ENCODE results near the gene ISOC1. TPM values are rescaled to one million over a fixed set of nuclear protein-coding genes. Genes with fewer than 3 reads are reported as not detected.

The ISOC1 gene
- total RNA-seq, 4 donors from 2014 or later, result 24.5 to 37.3 (median 29.2) TPM

DNA sequence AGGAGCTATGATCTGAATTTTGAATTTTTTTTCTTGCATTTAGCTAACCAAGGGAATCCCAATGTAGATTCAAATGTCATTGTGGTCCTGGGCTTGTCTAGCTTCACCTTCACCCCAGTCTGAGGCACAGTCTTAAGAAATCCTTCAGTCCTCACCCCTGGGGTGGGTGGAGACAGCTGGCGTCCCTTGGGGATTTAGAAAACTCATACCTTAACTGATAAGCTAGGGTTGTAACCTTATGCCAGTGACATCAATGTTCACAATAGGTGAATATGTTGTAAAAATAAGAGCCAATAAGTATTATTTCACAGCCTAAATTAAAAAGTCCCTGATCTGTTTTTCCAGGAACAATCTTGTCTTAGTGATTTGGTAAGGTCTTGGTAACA, 4.6 kb downstream of the ISOC1 start:
- DNase-seq (ENCODE audit: low spot score), result no peak
- TF ChIP-seq, protein P1, sequence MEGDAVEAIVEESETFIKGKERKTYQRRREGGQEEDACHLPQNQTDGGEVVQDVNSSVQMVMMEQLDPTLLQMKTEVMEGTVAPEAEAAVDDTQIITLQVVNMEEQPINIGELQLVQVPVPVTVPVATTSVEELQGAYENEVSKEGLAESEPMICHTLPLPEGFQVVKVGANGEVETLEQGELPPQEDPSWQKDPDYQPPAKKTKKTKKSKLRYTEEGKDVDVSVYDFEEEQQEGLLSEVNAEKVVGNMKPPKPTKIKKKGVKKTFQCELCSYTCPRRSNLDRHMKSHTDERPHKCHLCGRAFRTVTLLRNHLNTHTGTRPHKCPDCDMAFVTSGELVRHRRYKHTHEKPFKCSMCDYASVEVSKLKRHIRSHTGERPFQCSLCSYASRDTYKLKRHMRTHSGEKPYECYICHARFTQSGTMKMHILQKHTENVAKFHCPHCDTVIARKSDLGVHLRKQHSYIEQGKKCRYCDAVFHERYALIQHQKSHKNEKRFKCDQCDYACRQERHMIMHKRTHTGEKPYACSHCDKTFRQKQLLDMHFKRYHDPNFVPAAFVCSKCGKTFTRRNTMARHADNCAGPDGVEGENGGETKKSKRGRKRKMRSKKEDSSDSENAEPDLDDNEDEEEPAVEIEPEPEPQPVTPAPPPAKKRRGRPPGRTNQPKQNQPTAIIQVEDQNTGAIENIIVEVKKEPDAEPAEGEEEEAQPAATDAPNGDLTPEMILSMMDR (IDR thresholded peaks at IDR 0.05), result no peak
- ATAC-seq (ENCODE audit: low FRiP score), result no peak

DNA sequence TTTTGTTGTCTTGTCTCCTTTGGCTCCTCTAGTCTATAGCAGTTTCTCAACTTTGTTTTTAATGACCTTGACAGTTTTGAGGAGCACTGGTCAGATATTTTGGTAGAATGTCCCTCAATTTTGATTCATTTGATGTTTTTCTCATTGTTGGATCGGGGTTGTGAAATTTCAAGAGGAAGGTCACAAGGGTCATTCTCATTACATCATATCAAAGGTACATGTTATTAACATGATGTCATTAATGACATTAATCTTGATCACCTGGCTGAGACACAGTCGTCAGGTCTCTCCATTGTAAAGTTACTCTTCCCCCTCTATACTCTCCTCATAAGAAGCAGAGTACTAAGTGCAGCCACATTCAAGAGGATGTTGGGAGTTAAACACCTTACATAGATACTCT, 7.2 kb downstream of the ISOC1 start:
- TF ChIP-seq, protein P1 (IDR thresholded peaks at IDR 0.05), result no peak
- DNase-seq (ENCODE audit: low spot score) (no peak), ATAC-seq (ENCODE audit: low FRiP score) (no peak)

DNA sequence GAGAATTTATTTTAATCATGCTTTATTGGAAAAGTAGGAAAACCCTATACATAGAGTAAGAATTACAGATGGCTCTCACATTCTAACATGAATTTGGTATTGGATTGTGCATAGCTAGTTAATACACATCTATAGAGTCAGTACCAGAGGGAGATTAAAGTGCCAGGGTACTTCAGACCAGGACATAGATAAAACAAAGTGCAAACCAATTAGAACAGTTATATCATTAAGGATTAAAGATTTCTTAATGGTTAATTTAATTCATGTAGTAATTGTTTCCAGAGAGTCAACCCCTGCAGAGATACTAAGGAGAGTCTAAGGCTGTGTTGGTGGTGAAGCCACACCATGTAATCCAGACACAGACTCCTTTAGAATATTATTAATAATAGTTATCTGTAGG, 8.8 kb downstream of the ISOC1 start:
- ATAC-seq (ENCODE audit: low FRiP score) (no peak), DNase-seq (ENCODE audit: low spot score) (no peak)
- TF ChIP-seq, protein P1 (IDR thresholded peaks at IDR 0.05), result no peak

DNA sequence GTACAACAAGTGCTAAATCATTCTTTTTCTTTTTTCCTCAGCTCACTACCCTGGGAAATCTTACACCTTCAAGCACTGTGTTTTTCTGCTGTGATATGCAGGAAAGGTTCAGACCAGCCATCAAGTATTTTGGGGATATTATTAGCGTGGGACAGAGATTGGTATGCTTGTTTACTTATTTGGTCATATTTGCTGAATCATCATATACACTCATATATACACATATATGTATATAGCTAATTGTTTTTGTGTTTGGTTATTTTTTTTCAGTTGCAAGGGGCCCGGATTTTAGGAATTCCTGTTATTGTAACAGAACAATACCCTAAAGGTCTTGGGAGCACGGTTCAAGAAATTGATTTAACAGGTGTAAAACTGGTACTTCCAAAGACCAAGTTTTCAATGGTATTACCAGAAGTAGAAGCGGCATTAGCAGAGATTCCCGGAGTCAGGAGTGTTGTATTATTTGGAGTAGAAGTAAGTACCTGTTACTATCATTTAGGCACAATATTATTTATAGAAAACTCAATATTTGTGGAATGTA, 10.4 kb downstream of the ISOC1 start:
- ATAC-seq (ENCODE audit: low FRiP score) (no peak), DNase-seq (ENCODE audit: low spot score) (no peak)
- TF ChIP-seq, protein P1 (IDR thresholded peaks at IDR 0.05), result no peak

DNA sequence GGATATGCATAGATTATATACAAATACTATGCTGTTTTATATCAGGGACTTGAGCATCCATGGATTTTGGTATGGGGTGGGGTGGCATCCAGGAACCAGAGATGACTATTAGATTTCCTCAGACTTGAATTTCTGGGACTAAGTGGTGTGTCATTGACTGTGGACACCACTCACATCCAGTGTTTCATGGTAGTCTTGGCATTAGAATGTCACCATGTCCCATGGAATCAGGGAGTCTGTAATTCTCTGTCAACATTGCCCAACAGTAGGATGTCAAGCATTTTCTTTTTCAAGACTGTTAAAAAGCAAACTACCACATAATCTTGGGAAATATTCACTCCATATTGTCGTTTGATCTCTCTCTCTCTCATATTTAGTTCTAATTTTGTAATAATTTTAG, 13.1 kb downstream of the ISOC1 start:
- ATAC-seq (ENCODE audit: low FRiP score) (no peak), DNase-seq (ENCODE audit: low spot score) (no peak)
- TF ChIP-seq, protein P1 (IDR thresholded peaks at IDR 0.05), result no peak

DNA sequence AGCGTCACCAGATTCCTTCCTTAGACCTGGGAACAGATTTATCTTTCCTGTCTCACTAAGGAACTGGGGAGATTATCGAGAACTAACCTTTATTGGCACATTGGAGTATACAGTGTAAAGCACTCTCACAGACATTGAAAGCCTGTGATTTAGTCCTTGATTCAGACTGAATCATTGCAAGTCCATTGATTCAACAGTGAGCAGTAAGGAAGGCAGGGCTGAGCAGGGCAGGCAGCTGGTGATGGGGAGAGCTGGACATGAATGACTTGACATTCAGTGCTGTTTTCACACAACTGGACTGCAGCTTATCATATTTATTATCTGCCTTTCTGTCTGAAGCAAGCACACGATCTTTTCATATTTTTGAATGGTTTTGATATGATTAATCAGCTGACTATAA, 16.2 kb downstream of the ISOC1 start:
- DNase-seq (ENCODE audit: low spot score) (no peak), ATAC-seq (ENCODE audit: low FRiP score) (no peak)
- TF ChIP-seq, protein P1 (IDR thresholded peaks at IDR 0.05), result no peak

DNA sequence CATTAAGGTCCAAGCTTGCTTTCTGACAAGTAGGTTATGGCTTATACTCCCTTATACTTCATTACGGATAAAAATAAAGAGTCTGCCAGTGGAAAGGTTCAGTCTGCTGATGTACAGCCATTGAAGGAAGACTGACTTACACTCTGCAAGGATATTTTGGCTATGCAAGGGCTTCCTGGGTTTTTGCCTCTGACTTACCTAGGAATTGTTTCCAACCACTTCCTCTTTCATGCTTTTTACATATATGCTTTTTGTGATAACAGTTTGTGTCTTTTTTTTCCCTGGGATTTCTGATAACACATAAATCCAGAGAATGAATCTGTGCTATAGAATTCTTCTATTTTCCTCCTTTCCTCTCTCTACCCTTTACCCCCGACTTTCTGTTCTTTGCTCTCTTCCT, 16.8 kb downstream of the ISOC1 start:
- ATAC-seq (ENCODE audit: low FRiP score) (no peak), DNase-seq (ENCODE audit: low spot score) (no peak)
- TF ChIP-seq, protein P1 (IDR thresholded peaks at IDR 0.05), result no peak

Measured in omental fat pad (tissue), 4 donors.